Pulmonary artery endothelial cell (primary cell): Measurements from ENCODE around the gene TAOK3. TPM values are rescaled to one million over a fixed set of nuclear protein-coding genes. Genes with fewer than 3 reads are reported as not detected.
"Not testable (repeated sequence)": the region's sequence is repeated elsewhere in the genome, so short reads cannot be mapped to it uniquely, and the experiment has no call there.

Source experiments
- DNase-seq: peaks from one replicate; pipeline ENCODE4 v3.0.0-alpha.2; 2011; ENCODE audit warnings: low read depth, low spot score
- total RNA-seq: library from RNA; depleted of rRNA; stranded (reverse); fragments of >200 nt; gene quantifications from 2 replicates; pipeline ENCODE4 v1.2.3, GENCODE V29; 2014

Gene TAOK3
- total RNA-seq, 1 donor from 2014 or later: 31.4 TPM

GRCh38 chr12:118342090-118342489 is 30.6 kb downstream of the TAOK3 start:
- DNase-seq: no peak

- DNase-seq: no peak
Observed at GRCh38 chr12:118337194-118337838, 35.4 kb downstream of the TAOK3 start.

- no peak for DNase-seq
Observed at GRCh38 chr12:118336123-118336522, 36.6 kb downstream of the TAOK3 start.

- DNase-seq: no peak
Observed at GRCh38 chr12:118334939-118335567, 37.7 kb downstream of the TAOK3 start.

- DNase-seq: no peak
Observed at GRCh38 chr12:118334241-118334640, 38.5 kb downstream of the TAOK3 start.

GRCh38 chr12:118332511-118332910 is 40.2 kb downstream of the TAOK3 start:
- DNase-seq: no peak

GRCh38 chr12:118330421-118331018 is 42.2 kb downstream of the TAOK3 start:
- peak; percentile 68 for DNase-seq

GRCh38 chr12:118328486-118329330 is 44.0 kb downstream of the TAOK3 start:
- DNase-seq: no peak

GRCh38 chr12:118327391-118327790 is 45.3 kb downstream of the TAOK3 start:
- no peak for DNase-seq

- no peak for DNase-seq
Observed at GRCh38 chr12:118326991-118327390, 45.7 kb downstream of the TAOK3 start.

GRCh38 chr12:118325081-118325480 is 47.6 kb downstream of the TAOK3 start:
- DNase-seq: no peak

- no peak for DNase-seq
Observed at GRCh38 chr12:118319627-118320026, 53.1 kb downstream of the TAOK3 start.

- DNase-seq: no peak
Observed at GRCh38 chr12:118318744-118319143, 54.0 kb downstream of the TAOK3 start.

- DNase-seq: no peak
Observed at GRCh38 chr12:118317729-118318128, 55.0 kb downstream of the TAOK3 start.

GRCh38 chr12:118315821-118316220 is 56.9 kb downstream of the TAOK3 start:
- no peak for DNase-seq

- DNase-seq: no peak
Observed at GRCh38 chr12:118312578-118312977, 60.1 kb downstream of the TAOK3 start.

GRCh38 chr12:118311666-118312065 is 61.0 kb downstream of the TAOK3 start:
- no peak for DNase-seq

GRCh38 chr12:118310320-118310719 is 62.4 kb downstream of the TAOK3 start:
- DNase-seq: no peak

- not testable (repeated sequence) for DNase-seq
Observed at GRCh38 chr12:118308006-118308405, 64.7 kb downstream of the TAOK3 start.

GRCh38 chr12:118307069-118307954 is 65.4 kb downstream of the TAOK3 start:
- no peak for DNase-seq

- no peak for DNase-seq
Observed at GRCh38 chr12:118304093-118304492, 68.6 kb downstream of the TAOK3 start.
